Measurements from ENCODE around the gene MCEE.

DNA sequence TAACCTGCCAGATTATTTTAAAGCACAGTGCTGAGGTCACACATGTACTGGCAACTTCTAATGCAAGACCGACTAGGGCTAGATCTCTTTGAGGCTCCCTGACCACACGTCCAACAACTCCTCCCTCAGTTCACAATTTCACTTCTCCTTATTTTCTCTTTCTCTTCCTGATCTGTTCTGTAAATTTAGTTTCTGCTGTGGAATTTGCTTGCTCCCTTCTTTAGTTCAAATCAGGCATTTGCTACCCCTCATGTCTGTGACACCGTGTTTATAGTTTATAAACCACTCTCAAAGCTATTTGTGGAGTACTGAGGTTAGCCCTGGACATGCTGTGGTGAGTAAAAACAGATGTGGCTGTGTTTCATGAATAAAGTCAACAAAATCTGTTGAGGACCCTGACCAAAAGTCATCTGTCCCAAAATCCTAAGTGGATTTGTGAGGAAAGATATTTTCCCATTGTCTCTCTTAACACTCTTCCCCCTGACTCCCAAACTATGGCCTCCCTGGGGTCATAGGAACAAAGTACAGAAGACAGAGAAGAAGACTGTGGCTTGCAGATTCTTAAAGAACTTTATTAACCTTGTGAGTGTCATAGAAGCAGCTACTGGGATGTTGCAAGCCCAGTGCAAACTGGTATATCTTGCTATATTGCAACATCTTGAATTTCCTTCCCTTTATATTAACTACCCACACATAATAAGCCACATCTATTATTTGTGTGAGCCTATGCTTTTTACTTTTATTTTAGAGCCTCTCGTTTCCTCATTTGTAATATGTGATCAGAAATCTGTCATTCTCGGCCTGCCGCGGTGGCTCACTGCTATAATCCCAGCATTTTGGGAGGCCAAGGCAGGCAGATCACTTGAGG is 65.0 kb downstream of the MCEE start:
- TF ChIP-seq, protein P1, sequence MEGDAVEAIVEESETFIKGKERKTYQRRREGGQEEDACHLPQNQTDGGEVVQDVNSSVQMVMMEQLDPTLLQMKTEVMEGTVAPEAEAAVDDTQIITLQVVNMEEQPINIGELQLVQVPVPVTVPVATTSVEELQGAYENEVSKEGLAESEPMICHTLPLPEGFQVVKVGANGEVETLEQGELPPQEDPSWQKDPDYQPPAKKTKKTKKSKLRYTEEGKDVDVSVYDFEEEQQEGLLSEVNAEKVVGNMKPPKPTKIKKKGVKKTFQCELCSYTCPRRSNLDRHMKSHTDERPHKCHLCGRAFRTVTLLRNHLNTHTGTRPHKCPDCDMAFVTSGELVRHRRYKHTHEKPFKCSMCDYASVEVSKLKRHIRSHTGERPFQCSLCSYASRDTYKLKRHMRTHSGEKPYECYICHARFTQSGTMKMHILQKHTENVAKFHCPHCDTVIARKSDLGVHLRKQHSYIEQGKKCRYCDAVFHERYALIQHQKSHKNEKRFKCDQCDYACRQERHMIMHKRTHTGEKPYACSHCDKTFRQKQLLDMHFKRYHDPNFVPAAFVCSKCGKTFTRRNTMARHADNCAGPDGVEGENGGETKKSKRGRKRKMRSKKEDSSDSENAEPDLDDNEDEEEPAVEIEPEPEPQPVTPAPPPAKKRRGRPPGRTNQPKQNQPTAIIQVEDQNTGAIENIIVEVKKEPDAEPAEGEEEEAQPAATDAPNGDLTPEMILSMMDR (IDR thresholded peaks at IDR 0.05), result no peak
- TF ChIP-seq POLR2A (IDR thresholded peaks at IDR 0.05), result no peak
